Keratinocyte (primary cell): ENCODE data around the gene IFNB1. TPM values are rescaled to one million over a fixed set of nuclear protein-coding genes. Genes with fewer than 3 reads are reported as not detected.

ENCODE experiments used
- DNase-seq: peaks from one replicate; pipeline ENCODE4 v3.0.0-alpha.2; 2011; ENCODE audit warnings: low read depth, missing footprints, low spot score
- FAIRE-seq: peaks from 2 replicates; lab custom pipeline; 2011; peaks lifted over from hg19 to GRCh38; lab: Jason Lieb, UNC
- H2AFZ ChIP-seq: 2 replicates; pipeline ENCODE4 v1.6.0; 2012; ENCODE audit warnings: low read length, control low read depth, inconsistent platforms; ENCODE audit not compliant: control insufficient read depth
- H3K27ac ChIP-seq: 2 replicates; pipeline ENCODE4 v1.5.1; 2011; ENCODE audit warnings: low read length; ENCODE audit not compliant: control insufficient read depth, insufficient read depth
- H3K27me3 ChIP-seq: 3 replicates; pipeline ENCODE4 v1.6.0; 2011; ENCODE audit warnings: low read length; ENCODE audit not compliant: control insufficient read depth, insufficient read depth; ENCODE audit errors: extremely low read depth
- H3K36me3 ChIP-seq, 2 experiments: 2 replicates in 1 of 2; 3 replicates in 1 of 2; pipeline ENCODE4 v1.5.1; 2011; ENCODE audit warnings: low read length in 2 of 2, mild to moderate bottlenecking in 1 of 2; ENCODE audit not compliant: control insufficient read depth in 2 of 2, insufficient read depth in 2 of 2; ENCODE audit errors: extremely low read depth in 1 of 2
- H3K4me1 ChIP-seq: 3 replicates; pipeline ENCODE4 v1.5.1; 2011; ENCODE audit warnings: low read length; ENCODE audit not compliant: control insufficient read depth, insufficient read depth; ENCODE audit errors: extremely low read depth
- H3K4me2 ChIP-seq: 3 replicates; pipeline ENCODE4 v1.6.0; 2011; ENCODE audit warnings: low read depth, low read length; ENCODE audit not compliant: control insufficient read depth, insufficient read depth; ENCODE audit errors: extremely low read depth
- H3K4me3 ChIP-seq, 3 experiments: fragments of 200-600 bp in 1 of 3; sonication (generic) in 1 of 3; 2 replicates in 2 of 3; 3 replicates in 1 of 3; pipeline ENCODE4 v1.5.1; 2011 to 2016; ENCODE audit warnings: low read length in 3 of 3, mild to moderate bottlenecking in 3 of 3, control low read depth in 2 of 3, inconsistent platforms in 1 of 3, low read depth in 1 of 3, mixed read lengths in 1 of 3, mixed run types in 1 of 3, moderate library complexity in 1 of 3; ENCODE audit not compliant: control insufficient read depth in 2 of 3, insufficient read depth in 2 of 3; ENCODE audit errors: extremely low read depth in 1 of 3
- H3K79me2 ChIP-seq: 2 replicates; pipeline ENCODE4 v1.6.0; 2012; ENCODE audit warnings: low read length; ENCODE audit not compliant: control insufficient read depth, insufficient read depth
- H3K9ac ChIP-seq: 3 replicates; pipeline ENCODE4 v1.6.0; 2011; ENCODE audit warnings: low read length; ENCODE audit not compliant: control insufficient read depth, insufficient read depth; ENCODE audit errors: extremely low read depth
- H3K9me1 ChIP-seq: 3 replicates; pipeline ENCODE4 v1.6.0; 2011; ENCODE audit warnings: low read length; ENCODE audit not compliant: control insufficient read depth, insufficient read depth; ENCODE audit errors: extremely low read depth
- H3K9me3 ChIP-seq: 2 replicates; pipeline ENCODE4 v1.5.1; 2012; ENCODE audit warnings: low read depth, low read length; ENCODE audit not compliant: control insufficient read depth
- H4K20me1 ChIP-seq: 3 replicates; pipeline ENCODE4 v1.6.0; 2011; ENCODE audit warnings: low read length; ENCODE audit not compliant: control insufficient read depth, insufficient read depth; ENCODE audit errors: extremely low read depth
- CTCF ChIP-seq, 3 experiments: IDR thresholded peaks in 1 of 3; conservative IDR thresholded peaks in 1 of 3; optimal IDR thresholded peaks in 1 of 3; 2 replicates in 2 of 3; 3 replicates in 1 of 3; pipeline versions ENCODE3 to v1.5.1; 2011; ENCODE audit warnings: low read length in 3 of 3, mild to moderate bottlenecking in 3 of 3, moderate library complexity in 2 of 3, control low read depth in 1 of 3, inconsistent platforms in 1 of 3; ENCODE audit not compliant: insufficient read depth in 2 of 3; ENCODE audit errors: extremely low read depth in 1 of 3
- EZH2 ChIP-seq: IDR thresholded peaks from one replicate; pipeline ENCODE4 v1.6.1; 2012; ENCODE audit warnings: inconsistent platforms, mild to moderate bottlenecking, low read length, moderate library complexity
- dilution Hi-C: fragments of 300-500 bp; cut with MboI; formaldehyde crosslinking; loops from one replicate; pipeline ENCODE4 v1.7.0; 2020; ENCODE audit warnings: low sequenced_read_pairs; ENCODE audit not compliant: extremely low pct_ligation_motif_present
- polyA plus RNA-seq, 5 experiments: library from polyadenylated mRNA; depleted of rRNA in 3 of 5; stranded (reverse) in 3 of 5; stranded (forward) in 1 of 5; unstranded in 1 of 5; fragments of >200 nt; gene quantifications; 1 replicate in 1 of 5; 2 replicates in 3 of 5; 3 replicates in 1 of 5; pipeline versions ENCODE4 v1.2.1 to v1.2.3, GENCODE V29; 2011 to 2012; ENCODE audit warnings: missing spikeins in 2 of 5, low read depth in 1 of 5, low replicate concordance in 1 of 5

The IFNB1 gene
- polyA plus RNA-seq, 1 donor (not counting 4 experiments of a cell fraction or from before 2014, with no cell fraction given), result 0.07 TPM

- no peaks in the 10 kb centered on the region for H3K36me3 ChIP-seq
- no peaks in the 10 kb centered on the region for H4K20me1 ChIP-seq
- no peak overlapping the region for H3K9ac ChIP-seq
- no peaks in the 10 kb centered on the region for H3K9me1 ChIP-seq
- FAIRE-seq (no peak), DNase-seq (no peak)
- no peaks in the 10 kb centered on the region for H3K27me3 ChIP-seq
- H3K27ac ChIP-seq, result no peak overlapping the region
- no peak overlapping the region for H2AFZ ChIP-seq
- no peak overlapping the region for H3K4me3 ChIP-seq
- dilution Hi-C loops, result no loop called here
- no peak for TF ChIP-seq EZH2
- TF ChIP-seq CTCF (optimal IDR thresholded peaks at IDR 0.05 in 1 of 3, IDR thresholded peaks at IDR 0.05 in 1 of 3, conservative IDR thresholded peaks at IDR 0.05 in 1 of 3; ENCODE audit: extremely low read depth in 1 of 3, insufficient read depth in 2 of 3, low read length in 3 of 3), result no peak
- H3K9me3 ChIP-seq, result no peaks in the 10 kb centered on the region
- H3K4me2 ChIP-seq, result no peak overlapping the region
- H3K4me1 ChIP-seq, result no peaks in the 10 kb centered on the region
- H3K79me2 ChIP-seq, result no peaks in the 10 kb centered on the region
These were observed 16.7 kb downstream of the IFNB1 start for GRCh38 chr9:21060919-21061561.

- Histone ChIP-seq H3K27ac (no peak overlapping the region), H3K4me2 (no peak overlapping the region), H3K9ac (no peak overlapping the region), H3K9me3 (no peaks in the 10 kb centered on the region), H3K4me1 (no peaks in the 10 kb centered on the region), H4K20me1 (no peaks in the 10 kb centered on the region), H3K4me3 (no peak overlapping the region), H3K9me1 (no peaks in the 10 kb centered on the region), H3K79me2 (no peaks in the 10 kb centered on the region), H3K36me3 (no peaks in the 10 kb centered on the region), H2AFZ (no peak overlapping the region), H3K27me3 (no peaks in the 10 kb centered on the region)
- FAIRE-seq (no peak), DNase-seq (no peak)
- dilution Hi-C loops, result no loop called here
- no peak for TF ChIP-seq EZH2
- no peak for TF ChIP-seq CTCF (optimal IDR thresholded peaks at IDR 0.05 in 1 of 3, IDR thresholded peaks at IDR 0.05 in 1 of 3, conservative IDR thresholded peaks at IDR 0.05 in 1 of 3; ENCODE audit: extremely low read depth in 1 of 3, insufficient read depth in 2 of 3, low read length in 3 of 3)
These were observed 20.8 kb downstream of the IFNB1 start for GRCh38 chr9:21056931-21057330.
